Brain microvascular endothelial cell (primary cell): ENCODE data around the gene KREMEN2.
A peak's percentile ranks its signal among the peaks of the same experiment; 100 is the strongest.

Source experiments
- DNase-seq: peaks from one replicate; pipeline ENCODE4 v3.0.0-alpha.2; 2020
- H3K27ac ChIP-seq: fragments of 250-450 bp; sonication (Bioruptor Pico); 2 replicates; pipeline ENCODE4 v1.5.1; 2020; ENCODE audit warnings: mild to moderate bottlenecking, moderate library complexity
- H3K27me3 ChIP-seq: fragments of 250-450 bp; sonication (Bioruptor Pico); replicated peaks from 2 replicates; pipeline ENCODE4 v1.5.1; 2020; ENCODE audit warnings: mild to moderate bottlenecking
- H3K36me3 ChIP-seq: fragments of 250-450 bp; sonication (Bioruptor Pico); replicated peaks from 2 replicates; pipeline ENCODE4 v1.5.1; 2020; ENCODE audit warnings: mild to moderate bottlenecking
- H3K4me3 ChIP-seq: 2 replicates; pipeline ENCODE4 v1.5.1; 2011; ENCODE audit warnings: low read depth, mild to moderate bottlenecking, control low read depth, low read length, moderate library complexity
- CTCF ChIP-seq: IDR thresholded peaks from 2 replicates; pipeline ENCODE4 v1.5.1; 2011; ENCODE audit warnings: low read depth, mild to moderate bottlenecking, moderate library complexity, low read length, control low read depth, inconsistent platforms; ENCODE audit errors: missing control alignments
- in situ Hi-C: cut with HindIII; loops from 2 replicates; pipeline ENCODE4 v1.10.0; 2017; ENCODE audit warnings: low sequenced_read_pairs, low pct_ligation_motif_present

The KREMEN2 gene

DNA sequence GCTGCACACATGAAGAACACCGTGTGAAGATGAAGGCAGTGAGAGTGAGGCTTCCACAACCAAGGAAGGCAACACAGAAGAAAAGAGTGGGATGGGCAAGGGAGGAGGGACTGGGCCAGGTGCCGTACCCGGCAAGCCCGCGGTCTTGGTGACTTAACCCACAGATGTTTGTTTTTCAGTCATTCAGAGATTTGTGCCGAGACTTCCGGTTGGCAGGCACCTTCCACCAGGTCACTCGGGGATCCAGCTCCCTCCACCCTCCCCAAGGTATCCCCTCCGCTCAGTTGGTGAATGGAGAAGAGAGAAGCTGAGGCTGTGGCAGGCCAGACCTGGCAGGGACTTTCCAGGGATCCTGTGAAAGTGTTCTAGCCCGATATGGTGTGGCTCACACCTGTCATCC lies 4.9 kb upstream of the KREMEN2 start:
- in situ Hi-C loops = no loop called here
- Histone ChIP-seq H3K27ac (no peak overlapping the region), H3K36me3 (no peaks in the 10 kb centered on the region), H3K27me3 (peaks cover 20% of the 10 kb centered on the region), H3K4me3 (no peak overlapping the region)
- DNase-seq = no peak
- no peak for TF ChIP-seq CTCF

DNA sequence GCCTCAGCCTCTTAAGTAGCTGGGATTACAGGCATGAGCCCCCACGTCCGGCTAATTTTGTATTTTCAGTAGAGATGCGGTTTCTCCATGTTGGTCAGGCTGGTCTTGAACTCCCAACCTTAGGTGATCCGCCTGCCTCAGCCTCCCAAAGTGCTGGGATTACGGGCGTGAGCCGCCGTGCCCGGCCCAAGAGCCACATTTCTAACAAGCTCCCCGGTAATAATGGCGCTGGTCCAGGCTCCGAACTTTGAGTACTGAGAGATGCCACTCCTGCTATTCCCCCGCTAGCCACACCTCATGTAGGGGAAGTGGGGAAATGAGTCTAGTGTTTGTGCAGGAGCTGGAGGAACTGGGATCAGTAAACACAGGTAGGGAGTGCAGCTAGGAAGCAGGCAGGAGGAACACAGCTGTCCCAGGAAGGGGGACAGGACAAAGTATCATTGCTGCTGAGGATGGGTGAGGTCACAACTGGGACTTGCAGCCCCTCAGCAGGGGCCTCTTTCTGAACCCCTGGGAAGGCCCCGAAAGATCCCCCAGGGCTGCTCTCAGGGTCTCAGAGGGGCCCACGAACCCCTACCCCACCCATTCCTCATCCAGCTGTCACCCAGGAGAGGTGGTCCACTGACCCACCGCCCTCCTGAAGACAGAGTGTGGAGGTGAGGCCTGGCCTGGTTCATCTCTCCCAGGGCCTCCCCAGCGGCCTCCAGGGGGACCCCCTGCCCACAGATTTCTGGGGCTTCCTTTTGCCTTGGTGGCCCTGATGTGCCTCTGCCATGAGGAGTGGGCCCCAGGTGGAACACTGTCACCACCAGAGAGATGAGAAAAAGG lies 3.7 kb upstream of the KREMEN2 start:
- in situ Hi-C loops = no loop called here
- peaks cover 30% of the 10 kb centered on the region for H3K27me3 ChIP-seq

GRCh38 chr16:2962334-2963073 lies 1.6 kb upstream of the KREMEN2 start:
- H3K4me3 ChIP-seq = no peak overlapping the region
- peaks cover 47% of the 10 kb centered on the region for H3K27me3 ChIP-seq
- H3K27ac ChIP-seq = no peak overlapping the region
- in situ Hi-C loops = no loop called here
- no peak for DNase-seq
- H3K36me3 ChIP-seq = no peaks in the 10 kb centered on the region
- TF ChIP-seq CTCF = peak; percentile 4

More for the DNA sequence above, 3.7 kb upstream of the KREMEN2 start:
- H3K36me3 ChIP-seq = no peaks in the 10 kb centered on the region
- no peak overlapping the region for H3K4me3 ChIP-seq
- TF ChIP-seq CTCF = no peak
- no peak overlapping the region for H3K27ac ChIP-seq
- no peak for DNase-seq

- peaks cover 52% of the 10 kb centered on the region for H3K27me3 ChIP-seq
- no peak overlapping the region for H3K27ac ChIP-seq
- no peak for DNase-seq
- no peak overlapping the region for H3K4me3 ChIP-seq
- no peak for TF ChIP-seq CTCF
- no peaks in the 10 kb centered on the region for H3K36me3 ChIP-seq
- in situ Hi-C loops = no loop called here
Observed at GRCh38 chr16:2963074-2963722, 877 bp upstream of the KREMEN2 start.

DNA sequence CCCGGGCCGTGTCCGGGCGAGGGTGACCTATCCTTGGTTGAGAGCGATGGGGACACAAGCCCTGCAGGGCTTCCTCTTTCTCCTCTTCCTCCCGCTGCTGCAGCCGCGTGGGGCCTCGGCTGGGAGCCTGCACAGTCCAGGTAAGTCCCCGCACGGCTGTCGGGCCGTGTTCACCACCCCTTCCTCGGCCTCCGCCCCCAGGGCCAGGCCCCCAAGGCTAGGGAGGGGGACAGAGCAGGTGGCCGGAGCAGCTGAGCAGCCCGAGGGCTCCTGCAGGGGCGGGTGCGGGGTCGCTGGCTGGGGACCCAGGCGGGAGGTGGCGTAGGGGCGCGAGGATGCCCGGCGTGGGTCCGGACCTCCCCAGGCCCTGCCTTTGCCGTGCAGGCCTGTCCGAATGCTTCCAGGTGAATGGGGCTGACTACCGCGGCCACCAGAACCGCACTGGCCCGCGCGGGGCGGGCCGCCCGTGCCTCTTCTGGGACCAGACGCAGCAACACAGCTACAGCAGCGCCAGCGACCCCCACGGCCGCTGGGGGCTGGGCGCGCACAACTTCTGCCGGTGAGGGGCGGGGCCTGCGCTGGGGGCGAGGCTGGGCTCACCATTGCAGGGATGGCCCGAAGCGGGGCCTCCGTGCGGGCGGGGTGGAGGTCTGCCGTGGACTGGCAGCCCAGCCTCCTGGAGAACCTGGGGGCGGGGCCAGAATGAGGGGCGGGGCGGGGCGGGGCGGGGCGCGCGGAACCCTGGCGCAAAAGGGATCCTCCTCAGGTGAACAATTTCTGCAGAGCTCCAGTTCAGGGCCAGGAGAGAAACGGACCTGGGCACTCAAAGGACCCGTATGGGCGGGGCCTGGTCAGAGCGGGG lies 631 bp downstream of the KREMEN2 start:
- in situ Hi-C loops = no loop called here
- H3K36me3 ChIP-seq = no peaks in the 10 kb centered on the region
- H3K27ac ChIP-seq = no peak overlapping the region
- no peak for TF ChIP-seq CTCF
- no peak overlapping the region for H3K4me3 ChIP-seq
- no peak for DNase-seq
- H3K27me3 ChIP-seq = peaks cover 52% of the 10 kb centered on the region
